GM21825 (cell line): ENCODE data around the gene DLG2.
"Not testable (repeated sequence)": the region's sequence is repeated elsewhere in the genome, so short reads cannot be mapped to it uniquely, and the experiment has no call there.

Source experiments
- ATAC-seq: cut with Tn5 transposase; IDR thresholded peaks from one replicate; pipeline ENCODE4 v1.9.1; 2021; ENCODE audit warnings: mild to moderate bottlenecking, moderate library complexity; ENCODE audit not compliant: unreplicated experiment

Gene DLG2

GRCh38 chr11:85647078-85647477, 19.9 kb upstream of the DLG2 start:
- peak; percentile 10 for ATAC-seq

- no peak for ATAC-seq
These were observed 16.1 kb upstream of the DLG2 start for GRCh38 chr11:85643191-85643614.

DNA sequence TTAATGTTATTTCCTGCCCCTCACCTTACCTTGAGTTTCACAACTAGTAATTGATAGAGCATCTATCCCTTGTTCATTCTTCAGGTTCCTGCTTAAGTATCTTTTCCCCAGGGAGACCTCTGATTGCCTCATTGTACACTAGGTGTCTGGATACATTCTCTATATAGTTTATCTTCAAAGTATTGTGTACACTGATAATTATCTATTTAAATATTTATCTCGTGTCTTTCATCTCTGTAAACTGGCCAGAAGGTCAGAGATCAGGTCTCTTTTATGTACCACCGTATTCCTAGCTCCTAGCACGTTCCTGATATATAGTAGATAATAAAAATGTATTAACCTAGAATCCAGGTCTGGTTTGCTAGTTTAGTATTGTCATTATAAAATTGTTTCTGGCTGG, 7.6 kb upstream of the DLG2 start:
- ATAC-seq: no peak

- peak; percentile 0 for ATAC-seq
These were observed 1.7 kb upstream of the DLG2 start for GRCh38 chr11:85628771-85629341.

DNA sequence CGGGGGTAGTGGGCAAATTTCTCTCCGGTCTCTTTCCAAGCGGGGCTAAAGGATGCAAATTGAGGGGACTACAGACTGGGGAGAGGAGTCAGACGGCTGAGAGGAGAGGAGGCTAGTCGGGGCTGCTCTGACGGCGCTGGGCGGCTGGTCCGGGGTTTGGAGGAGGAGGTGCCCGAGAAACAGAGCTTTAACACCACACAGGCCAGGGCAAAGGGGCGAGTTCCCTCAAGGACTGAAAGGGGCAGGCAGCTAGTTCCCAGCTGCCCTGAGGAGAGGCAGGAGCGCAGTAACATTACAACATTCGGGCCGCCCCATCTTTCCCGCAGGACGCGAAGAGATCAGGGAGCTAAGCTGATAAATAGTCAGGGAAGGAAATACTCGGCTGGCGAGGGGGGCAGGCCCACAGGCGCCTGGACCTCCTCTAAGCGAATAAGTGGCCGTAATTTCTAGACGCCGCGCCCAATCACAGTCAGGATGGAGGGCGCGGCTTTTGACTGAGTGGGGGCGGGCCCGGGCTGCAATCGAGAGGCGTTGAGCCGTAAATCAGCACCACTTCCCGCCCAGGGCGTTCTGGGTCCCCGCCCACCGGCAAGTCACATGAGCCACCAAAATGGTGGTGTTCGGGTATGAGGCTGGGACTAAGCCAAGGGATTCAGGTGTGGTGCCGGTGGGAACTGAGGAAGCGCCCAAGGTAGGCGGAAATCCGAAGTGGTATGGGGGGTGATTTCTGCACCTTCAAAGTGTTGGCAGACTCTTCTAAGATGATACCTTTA, 1.0 kb upstream of the DLG2 start, which contains the start of gene TMEM126B:
TSS of gene TMEM126B (plus strand) at position 596 of the 773 bp plus-strand sequence. CDS start at position 611, 15 bp downstream.
- ATAC-seq: peak; percentile 99

GRCh38 chr11:85626496-85626895, 648 bp downstream of the DLG2 start:
- no peak for ATAC-seq

DNA sequence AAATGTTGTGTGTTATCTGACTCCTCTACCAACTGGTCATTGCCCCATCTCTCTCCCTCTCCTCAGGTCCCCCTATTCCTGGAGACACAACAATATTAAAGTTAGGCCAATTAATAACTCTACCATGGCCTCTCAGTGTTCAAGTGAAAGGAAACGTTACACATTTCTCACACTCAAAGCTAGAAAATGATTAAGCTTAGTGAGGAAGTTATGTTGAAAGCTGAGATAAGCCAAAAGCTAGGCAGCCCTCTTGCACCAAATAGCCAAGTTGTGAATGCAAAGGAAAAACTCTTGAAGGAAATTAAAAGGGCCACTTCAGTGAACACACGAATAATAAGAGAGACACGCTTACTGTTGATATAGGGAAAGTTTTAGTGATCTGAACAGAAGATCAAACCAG, 6.9 kb downstream of the DLG2 start:
- ATAC-seq: no peak

DNA sequence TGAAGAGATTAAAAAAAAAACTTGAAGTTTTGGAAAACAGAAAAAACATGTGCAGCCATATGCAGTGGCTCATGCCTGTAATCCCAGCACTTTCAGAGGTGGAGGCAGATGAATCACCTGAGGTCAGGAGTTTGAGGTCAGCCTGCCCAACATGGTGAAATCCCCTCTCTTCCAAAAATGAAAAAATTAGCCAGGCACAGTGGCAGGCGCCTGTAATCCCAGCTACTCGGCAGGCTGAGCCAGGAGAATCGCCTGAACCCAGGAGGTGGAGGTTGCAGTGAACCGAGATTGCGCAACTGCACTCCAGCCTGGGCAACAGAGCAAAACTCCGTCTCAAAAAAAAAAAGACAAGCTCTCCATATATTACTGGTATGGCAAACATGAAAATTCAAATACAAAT, 7.6 kb downstream of the DLG2 start:
- no peak for ATAC-seq

DNA sequence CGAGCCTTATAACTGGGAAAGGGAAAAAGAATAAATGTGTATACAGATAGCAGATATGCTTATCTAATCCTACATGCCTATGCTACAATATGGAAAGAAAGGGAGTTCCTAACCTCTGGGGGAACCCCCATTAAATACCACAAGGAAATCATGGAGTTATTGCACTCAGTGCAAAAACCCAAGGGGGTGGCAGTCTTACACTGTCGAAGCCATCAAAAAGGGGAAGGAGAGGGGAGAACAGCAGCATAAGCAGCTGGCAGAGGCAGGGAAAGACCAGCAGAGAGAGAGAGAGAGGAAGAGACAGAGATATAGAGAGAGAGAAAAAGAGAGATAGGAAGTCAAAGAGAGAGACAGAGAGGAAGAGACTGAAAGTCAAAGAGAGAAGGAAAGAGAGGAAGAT, 15.5 kb downstream of the DLG2 start:
- not testable (repeated sequence) for ATAC-seq

- ATAC-seq: not testable (repeated sequence)
These were observed 17.9 kb downstream of the DLG2 start for GRCh38 chr11:85609286-85609685.

GRCh38 chr11:85608621-85609020, 18.5 kb downstream of the DLG2 start:
- not testable (repeated sequence) for ATAC-seq

- ATAC-seq: not testable (repeated sequence)
These were observed 20.9 kb downstream of the DLG2 start for GRCh38 chr11:85606237-85606636.

GRCh38 chr11:85603220-85603619, 23.9 kb downstream of the DLG2 start:
- ATAC-seq: no peak

DNA sequence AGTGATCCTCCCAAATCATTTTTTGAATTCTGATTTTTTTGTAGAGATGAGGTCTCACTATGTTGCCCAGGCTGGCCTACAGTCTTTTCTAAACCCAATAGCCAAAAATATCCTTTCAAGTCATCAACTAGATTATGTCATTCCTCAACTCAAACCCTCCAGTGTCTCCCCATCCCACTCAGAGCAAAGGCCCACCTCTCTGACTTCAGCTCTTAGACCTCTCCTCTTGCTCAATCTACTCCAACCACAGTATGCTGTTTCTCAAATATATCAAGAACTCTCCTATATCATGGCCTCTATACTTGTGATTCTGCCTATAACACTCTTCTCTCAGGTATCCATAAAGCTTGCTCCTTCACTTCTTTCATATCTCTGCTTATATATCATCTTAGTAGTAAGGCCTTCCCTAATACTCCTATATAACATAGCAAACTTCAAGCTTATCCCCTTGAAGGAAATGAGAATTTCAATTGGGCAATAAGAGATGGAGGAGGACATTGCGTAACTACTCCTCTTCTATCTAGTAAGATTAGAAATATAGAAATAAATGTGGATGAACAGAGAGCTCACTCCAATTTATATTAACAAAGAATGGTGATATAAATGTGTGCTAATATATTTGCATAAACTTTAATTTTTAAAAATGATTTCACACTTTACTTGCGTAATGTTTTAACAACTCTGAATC, 24.5 kb downstream of the DLG2 start:
- ATAC-seq: no peak

DNA sequence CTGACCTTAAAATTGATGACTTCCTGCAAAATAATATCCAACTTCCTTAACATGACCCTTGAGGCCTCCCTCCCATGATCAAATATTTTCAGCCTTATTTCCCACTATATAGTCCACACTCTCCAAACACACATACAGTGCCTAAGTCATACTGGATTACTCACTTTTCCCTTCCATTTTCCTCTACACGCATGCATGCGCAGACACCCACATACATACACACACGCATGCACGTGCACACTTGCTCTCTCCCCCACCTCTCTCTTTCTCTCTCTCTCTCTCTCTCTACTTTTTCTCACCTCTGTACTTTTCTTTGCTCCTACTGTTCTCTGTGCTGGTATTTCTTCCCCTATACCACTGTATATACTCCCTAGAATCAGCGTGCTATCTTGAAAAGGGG, 28.1 kb downstream of the DLG2 start:
- no peak for ATAC-seq

DNA sequence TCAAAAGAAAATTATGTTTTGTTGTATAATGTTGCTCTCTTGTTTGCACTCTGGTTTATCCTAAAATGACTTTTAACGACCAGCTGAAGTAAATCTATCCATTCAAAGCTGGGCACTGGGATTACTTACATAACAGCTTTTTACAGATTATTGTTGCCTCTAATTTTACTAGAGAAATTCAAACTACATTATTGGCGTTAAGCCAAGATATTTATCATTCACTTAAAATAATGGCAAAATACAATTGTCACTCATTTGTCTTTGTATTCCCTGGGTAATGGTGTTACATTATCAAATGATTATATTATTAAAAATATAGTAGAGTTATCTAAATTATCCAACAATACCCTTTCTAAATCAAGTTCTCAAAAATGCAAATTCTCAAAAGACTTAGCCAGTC, 30.3 kb downstream of the DLG2 start:
- ATAC-seq: no peak

DNA sequence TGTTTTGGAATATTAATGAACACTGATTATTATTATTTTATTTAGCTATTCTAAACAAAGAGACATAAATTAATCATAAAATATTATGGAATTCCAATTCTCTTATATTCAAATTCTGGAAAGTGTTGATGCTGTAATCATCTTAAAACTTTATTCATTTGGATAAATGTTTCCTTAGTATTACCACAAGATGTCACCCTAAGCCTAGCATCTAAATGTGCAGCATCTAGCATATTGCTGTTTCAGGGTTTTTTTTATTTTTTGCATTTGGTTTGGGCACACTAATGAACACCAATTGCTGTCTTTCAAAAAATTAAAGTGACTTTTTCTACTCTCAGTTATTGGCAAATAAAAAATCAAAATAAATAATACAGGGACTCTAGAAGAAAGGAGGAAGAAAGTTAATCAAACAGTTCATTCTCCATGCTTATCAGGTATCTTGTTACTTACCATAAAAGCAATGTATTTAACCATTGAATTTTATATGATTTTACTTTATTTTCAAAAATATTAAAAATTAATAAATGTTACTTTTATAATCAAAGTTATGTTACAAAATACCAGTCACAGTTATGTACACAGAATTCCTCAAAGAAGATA, 31.8 kb downstream of the DLG2 start:
- peak; percentile 64 for ATAC-seq

DNA sequence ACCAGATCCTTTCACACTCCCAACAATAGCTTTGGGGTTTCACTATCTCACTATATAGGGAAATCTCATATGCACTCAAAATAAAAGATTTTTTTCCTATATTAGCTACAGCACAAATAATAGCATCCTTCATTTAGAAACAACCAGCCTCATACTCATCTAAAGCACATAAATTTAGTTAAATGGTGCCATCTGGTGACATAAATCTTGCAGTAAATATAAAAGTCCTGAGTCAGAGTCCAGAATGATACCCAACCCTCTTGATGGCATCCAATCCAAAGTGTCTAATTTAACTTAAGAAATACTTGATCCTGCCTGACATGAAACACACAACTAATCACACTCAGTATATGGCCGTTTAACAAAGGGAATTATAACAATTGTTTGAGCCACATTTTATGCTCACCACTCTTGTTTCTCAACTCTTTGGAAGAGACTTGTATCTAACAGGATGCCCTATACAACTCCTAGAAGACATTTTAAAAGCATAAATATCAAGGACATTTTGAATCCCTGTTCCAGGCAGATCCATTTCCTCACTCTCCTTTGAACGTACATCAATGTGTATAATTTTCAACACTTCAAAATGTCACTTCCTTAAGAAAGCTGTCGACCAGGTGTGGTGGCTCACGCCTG, 36.2 kb downstream of the DLG2 start:
- ATAC-seq: no peak

DNA sequence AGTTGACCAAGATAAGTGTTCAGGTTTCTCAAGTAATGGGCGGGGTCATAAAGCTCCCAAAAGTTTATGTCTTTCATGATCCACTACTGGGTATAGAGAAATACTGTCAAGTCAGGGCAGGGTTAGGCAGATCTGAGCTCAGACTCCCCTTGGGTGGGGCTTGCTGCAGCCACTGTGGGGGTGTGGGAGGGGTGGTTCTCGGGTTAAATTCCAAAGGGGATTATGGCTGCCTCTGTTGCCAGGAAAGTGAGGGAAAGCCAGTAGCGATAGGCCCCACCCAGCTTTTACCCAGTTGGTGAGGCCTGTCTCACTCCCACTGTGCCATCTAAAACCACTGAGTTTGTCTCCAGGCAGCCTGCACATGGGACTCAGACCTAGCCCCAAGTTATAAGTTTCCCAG, 37.8 kb downstream of the DLG2 start:
- ATAC-seq: no peak

DNA sequence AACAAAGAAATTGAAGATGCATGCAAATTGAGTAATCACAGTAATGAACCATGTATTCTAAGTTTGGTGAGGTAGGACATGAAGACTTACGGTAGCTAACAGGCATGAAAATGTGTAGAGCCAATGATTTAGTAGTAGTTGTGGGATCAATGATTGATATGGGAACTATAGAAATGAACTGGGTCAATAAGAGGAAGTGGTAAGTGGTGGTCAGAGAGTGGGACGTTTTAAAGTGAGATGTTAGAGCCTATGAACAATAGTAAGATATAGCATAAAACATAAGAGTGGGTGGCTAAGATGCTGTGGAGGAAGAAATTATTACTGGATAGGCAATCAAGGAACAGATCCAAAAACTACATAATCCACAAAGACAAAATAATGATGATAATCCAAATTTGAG, 45.0 kb downstream of the DLG2 start:
- no peak for ATAC-seq

DNA sequence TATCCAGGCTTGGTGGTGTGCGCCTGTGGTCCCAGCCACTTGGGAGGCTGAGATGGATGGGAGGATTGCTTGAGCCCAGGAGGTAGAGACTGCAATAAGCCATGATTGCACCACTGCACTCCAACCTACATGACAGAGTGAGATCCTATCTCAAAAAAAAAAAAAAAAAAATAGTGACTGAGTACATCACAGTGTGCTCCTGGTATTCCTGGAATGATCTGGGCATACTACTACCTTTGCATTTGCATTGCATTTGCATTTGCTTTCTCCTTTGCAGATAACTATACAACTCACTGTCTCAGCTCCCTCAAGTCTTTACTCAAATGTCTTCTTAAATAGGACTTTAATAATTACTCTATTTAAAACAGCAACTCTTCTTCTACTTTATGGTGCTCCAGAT, 51.8 kb downstream of the DLG2 start:
- ATAC-seq: no peak
